Neural cell (in vitro differentiated cells): Measurements from ENCODE around the gene METTL6. TPM values are rescaled to one million over a fixed set of nuclear protein-coding genes. Genes with fewer than 3 reads are reported as not detected.

ENCODE experiments used
- H2AFZ ChIP-seq: fragments of 200-600, 300-800 bp; sonication (generic), shearing (Covaris generic); 2 replicates; pipeline ENCODE4 v1.6.0; 2014; ENCODE audit warnings: low read depth, mild to moderate bottlenecking, antibody characterized with exemption, low read length, moderate library complexity
- H3F3A ChIP-seq: fragments of 200-600 bp; shearing (Covaris generic); 2 replicates; pipeline ENCODE4 v1.6.1; 2016; ENCODE audit warnings: mild to moderate bottlenecking, moderate library complexity, mixed read lengths, antibody characterized with exemption, low read length; ENCODE audit not compliant: insufficient read depth, poor library complexity, severe bottlenecking
- H3K27ac ChIP-seq: fragments of 200-600, 300-800 bp; sonication (generic), shearing (Covaris generic); 2 replicates; pipeline ENCODE4 v1.5.1; 2014; ENCODE audit warnings: mild to moderate bottlenecking, low read length, moderate library complexity
- H3K27me3 ChIP-seq: fragments of 300-800, 200-600 bp; sonication (generic), shearing (Covaris generic); 2 replicates; pipeline ENCODE4 v1.6.0; 2014; ENCODE audit warnings: mild to moderate bottlenecking, low read depth, low read length, moderate library complexity; ENCODE audit not compliant: insufficient read depth
- H3K36me3 ChIP-seq: fragments of 300-800, 200-600 bp; sonication (generic), shearing (Covaris generic); 2 replicates; pipeline ENCODE4 v1.5.1; 2014; ENCODE audit warnings: mild to moderate bottlenecking, antibody characterized with exemption, low read length, moderate library complexity; ENCODE audit not compliant: insufficient read depth
- H3K4me2 ChIP-seq: fragments of 300-800, 200-600 bp; sonication (generic), shearing (Covaris generic); 2 replicates; pipeline ENCODE4 v1.6.0; 2014; ENCODE audit warnings: mild to moderate bottlenecking, low read length
- H3K4me3 ChIP-seq: fragments of 300-800, 200-600 bp; sonication (generic), shearing (Covaris generic); 2 replicates; pipeline ENCODE4 v1.5.1; 2014; ENCODE audit warnings: mild to moderate bottlenecking, low read length, moderate library complexity
- H3K79me2 ChIP-seq: fragments of 200-600 bp; shearing (Covaris generic); replicated peaks from 2 replicates; pipeline ENCODE4 v1.6.0; 2014; ENCODE audit warnings: mild to moderate bottlenecking, low read length, moderate library complexity; ENCODE audit not compliant: insufficient read depth
- H3K9ac ChIP-seq: fragments of 300-800, 200-600 bp; sonication (generic), shearing (Covaris generic); 2 replicates; pipeline ENCODE4 v1.6.1; 2016; ENCODE audit warnings: mild to moderate bottlenecking, low read length, mixed read lengths
- H3K9me2 ChIP-seq: fragments of 200-600 bp; shearing (Covaris generic); 2 replicates; pipeline ENCODE4 v1.6.1; 2016; ENCODE audit warnings: mild to moderate bottlenecking, low read length, mixed read lengths; ENCODE audit not compliant: insufficient read depth
- H3K9me3 ChIP-seq: fragments of 200-600, 300-800 bp; sonication (generic), shearing (Covaris generic); 2 replicates; pipeline ENCODE4 v1.6.1; 2016; ENCODE audit warnings: mild to moderate bottlenecking, mixed run types, low read length, moderate library complexity, mixed read lengths
- H4K20me1 ChIP-seq: fragments of 200-600 bp; shearing (Covaris generic); 2 replicates; pipeline ENCODE4 v1.6.1; 2016; ENCODE audit warnings: mild to moderate bottlenecking, mixed run types; ENCODE audit not compliant: insufficient read depth
- CTCF ChIP-seq: fragments of 450-650 bp; IDR thresholded peaks from 2 replicates; pipeline ENCODE4 v1.5.1; 2014; ENCODE audit warnings: antibody characterized with exemption, mild to moderate bottlenecking, moderate library complexity; ENCODE audit not compliant: poor library complexity, severe bottlenecking
- EP300 ChIP-seq: fragments of 450-650 bp; conservative IDR thresholded peaks from 2 replicates; pipeline ENCODE4 v1.6.1; 2014; ENCODE audit warnings: antibody characterized with exemption, mild to moderate bottlenecking, moderate library complexity; ENCODE audit not compliant: poor library complexity, severe bottlenecking
- EZH2 ChIP-seq: fragments of 200-600, 300-800 bp; shearing (Covaris generic), sonication (generic); IDR thresholded peaks from 2 replicates; pipeline ENCODE4 v1.6.1; 2014; ENCODE audit warnings: antibody characterized with exemption, low read length, borderline replicate concordance, mild to moderate bottlenecking; ENCODE audit not compliant: insufficient read depth, poor library complexity, severe bottlenecking
- MXI1 ChIP-seq: fragments of 450-650 bp; conservative IDR thresholded peaks from 2 replicates; pipeline ENCODE4 v1.6.1; 2014; ENCODE audit warnings: antibody characterized with exemption, mild to moderate bottlenecking; ENCODE audit not compliant: poor library complexity, severe bottlenecking
- POLR2AphosphoS5 ChIP-seq: IDR thresholded peaks from 2 replicates; pipeline ENCODE4 v1.6.1; 2012
- RAD21 ChIP-seq: fragments of 450-650 bp; conservative IDR thresholded peaks from 2 replicates; pipeline ENCODE4 v1.6.1; 2014; ENCODE audit warnings: antibody characterized with exemption, mild to moderate bottlenecking, moderate library complexity
- SMC3 ChIP-seq: fragments of 450-650 bp; conservative IDR thresholded peaks from 2 replicates; pipeline ENCODE4 v1.6.1; 2014; ENCODE audit warnings: antibody characterized with exemption, mild to moderate bottlenecking, moderate library complexity; ENCODE audit not compliant: poor library complexity
- TAF1 ChIP-seq: IDR thresholded peaks from 2 replicates; pipeline ENCODE4 v1.6.1; 2012; ENCODE audit warnings: low read depth
- polyA plus RNA-seq: library from polyadenylated mRNA; depleted of rRNA; stranded (reverse); fragments of >200 nt; gene quantifications from 2 replicates; pipeline ENCODE4 v1.2.3, GENCODE V29; 2014
- TF ChIP-seq, protein P1 (sequence below): IDR thresholded peaks from 2 replicates; pipeline ENCODE4 v1.6.1; 2012; ENCODE audit warnings: borderline replicate concordance

METTL6 gene
- polyA plus RNA-seq, 1 donor from 2014 or later = 60.8 TPM

DNA sequence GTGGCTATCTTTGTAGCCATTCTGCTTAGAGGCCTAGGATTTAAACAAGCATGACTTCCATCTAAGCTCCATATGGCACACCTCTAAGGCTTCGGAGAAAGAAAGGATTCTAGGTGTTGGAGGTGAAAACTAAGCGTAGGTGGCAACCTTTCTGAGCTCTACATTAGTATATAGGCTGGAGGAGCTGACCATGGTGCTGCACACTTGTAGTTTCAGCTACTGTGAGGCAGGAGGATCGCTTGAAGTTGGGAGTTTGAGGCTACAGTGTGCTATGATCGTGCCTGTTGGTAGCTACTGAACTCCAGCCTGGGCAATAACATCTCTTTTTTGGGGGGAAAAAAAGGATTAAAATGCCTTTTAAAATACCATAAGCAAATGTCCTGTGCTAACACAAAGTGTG is 7.4 kb upstream of the METTL6 start:
- H2AFZ ChIP-seq = no peak overlapping the region
- no peak overlapping the region for H3K4me2 ChIP-seq
- H3K27me3 ChIP-seq = no peaks in the 10 kb centered on the region
- H3F3A ChIP-seq = no peaks in the 10 kb centered on the region
- TF ChIP-seq EZH2 = no peak
- no peak for TF ChIP-seq TAF1
- no peak for TF ChIP-seq CTCF
- no peak for TF ChIP-seq SMC3
- no peak for TF ChIP-seq EP300
- TF ChIP-seq POLR2AphosphoS5 = no peak
- TF ChIP-seq, protein P1, sequence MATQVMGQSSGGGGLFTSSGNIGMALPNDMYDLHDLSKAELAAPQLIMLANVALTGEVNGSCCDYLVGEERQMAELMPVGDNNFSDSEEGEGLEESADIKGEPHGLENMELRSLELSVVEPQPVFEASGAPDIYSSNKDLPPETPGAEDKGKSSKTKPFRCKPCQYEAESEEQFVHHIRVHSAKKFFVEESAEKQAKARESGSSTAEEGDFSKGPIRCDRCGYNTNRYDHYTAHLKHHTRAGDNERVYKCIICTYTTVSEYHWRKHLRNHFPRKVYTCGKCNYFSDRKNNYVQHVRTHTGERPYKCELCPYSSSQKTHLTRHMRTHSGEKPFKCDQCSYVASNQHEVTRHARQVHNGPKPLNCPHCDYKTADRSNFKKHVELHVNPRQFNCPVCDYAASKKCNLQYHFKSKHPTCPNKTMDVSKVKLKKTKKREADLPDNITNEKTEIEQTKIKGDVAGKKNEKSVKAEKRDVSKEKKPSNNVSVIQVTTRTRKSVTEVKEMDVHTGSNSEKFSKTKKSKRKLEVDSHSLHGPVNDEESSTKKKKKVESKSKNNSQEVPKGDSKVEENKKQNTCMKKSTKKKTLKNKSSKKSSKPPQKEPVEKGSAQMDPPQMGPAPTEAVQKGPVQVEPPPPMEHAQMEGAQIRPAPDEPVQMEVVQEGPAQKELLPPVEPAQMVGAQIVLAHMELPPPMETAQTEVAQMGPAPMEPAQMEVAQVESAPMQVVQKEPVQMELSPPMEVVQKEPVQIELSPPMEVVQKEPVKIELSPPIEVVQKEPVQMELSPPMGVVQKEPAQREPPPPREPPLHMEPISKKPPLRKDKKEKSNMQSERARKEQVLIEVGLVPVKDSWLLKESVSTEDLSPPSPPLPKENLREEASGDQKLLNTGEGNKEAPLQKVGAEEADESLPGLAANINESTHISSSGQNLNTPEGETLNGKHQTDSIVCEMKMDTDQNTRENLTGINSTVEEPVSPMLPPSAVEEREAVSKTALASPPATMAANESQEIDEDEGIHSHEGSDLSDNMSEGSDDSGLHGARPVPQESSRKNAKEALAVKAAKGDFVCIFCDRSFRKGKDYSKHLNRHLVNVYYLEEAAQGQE = no peak
- TF ChIP-seq RAD21 = no peak
- TF ChIP-seq MXI1 = no peak
- no peak overlapping the region for H3K27ac ChIP-seq
- H3K79me2 ChIP-seq = peaks cover 4% of the 10 kb centered on the region
- peaks cover 4% of the 10 kb centered on the region for H3K36me3 ChIP-seq
- H3K9me3 ChIP-seq = no peaks in the 10 kb centered on the region
- H3K9ac ChIP-seq = no peak overlapping the region
- no peaks in the 10 kb centered on the region for H3K9me2 ChIP-seq
- no peaks in the 10 kb centered on the region for H4K20me1 ChIP-seq
- H3K4me3 ChIP-seq = no peak overlapping the region

GRCh38 chr3:15433531-15433930 is 6.2 kb upstream of the METTL6 start:
- Histone ChIP-seq H3K9ac (no peak overlapping the region), H2AFZ (no peak overlapping the region), H3K36me3 (peaks cover 4% of the 10 kb centered on the region), H3F3A (no peaks in the 10 kb centered on the region), H3K27ac (no peak overlapping the region), H3K79me2 (peaks cover 17% of the 10 kb centered on the region), H3K9me3 (no peaks in the 10 kb centered on the region), H3K27me3 (no peaks in the 10 kb centered on the region), H3K4me2 (no peak overlapping the region), H3K4me3 (no peak overlapping the region), H4K20me1 (no peaks in the 10 kb centered on the region), H3K9me2 (no peaks in the 10 kb centered on the region)
- TF ChIP-seq TAF1 (no peak), RAD21 (no peak), EZH2 (no peak), SMC3 (no peak), MXI1 (no peak), CTCF (no peak), POLR2AphosphoS5 (no peak), EP300 (no peak)
- TF ChIP-seq, protein P1 = no peak
